Bronchial epithelial cell (primary cell): ENCODE results near the gene ITGA3. TPM values are rescaled to one million over a fixed set of nuclear protein-coding genes. Genes with fewer than 3 reads are reported as not detected.

Experiments
- DNase-seq: peaks from one replicate; pipeline ENCODE4 v3.0.0-alpha.2; 2010; ENCODE audit warnings: low read depth
- FAIRE-seq: peaks from 2 replicates; lab custom pipeline; 2011; peaks lifted over from hg19 to GRCh38; lab: Jason Lieb, UNC
- H3K27me3 ChIP-seq: 2 replicates; pipeline ENCODE4 v1.5.1; 2011; ENCODE audit warnings: low read length; ENCODE audit not compliant: control insufficient read depth, insufficient read depth
- H3K36me3 ChIP-seq: 2 replicates; pipeline ENCODE4 v1.5.1; 2011; ENCODE audit warnings: low read length; ENCODE audit not compliant: control insufficient read depth, insufficient read depth
- H3K4me3 ChIP-seq: 2 replicates; pipeline ENCODE4 v1.5.1; 2011; ENCODE audit warnings: mild to moderate bottlenecking, low read depth, low read length, control low read depth
- total RNA-seq: library from RNA; depleted of rRNA; stranded (reverse); fragments of >200 nt; gene quantifications from 2 replicates; pipeline ENCODE4 v1.2.1, GENCODE V29; 2014
- TF ChIP-seq, protein P1 (sequence below): IDR thresholded peaks from 2 replicates; pipeline ENCODE4 v1.5.1; 2011; ENCODE audit warnings: mild to moderate bottlenecking, moderate library complexity, low read length, control low read depth, inconsistent platforms; ENCODE audit not compliant: insufficient read depth, severe bottlenecking

The ITGA3 gene
- total RNA-seq, 1 donor from 2014 or later = 633 TPM

DNA sequence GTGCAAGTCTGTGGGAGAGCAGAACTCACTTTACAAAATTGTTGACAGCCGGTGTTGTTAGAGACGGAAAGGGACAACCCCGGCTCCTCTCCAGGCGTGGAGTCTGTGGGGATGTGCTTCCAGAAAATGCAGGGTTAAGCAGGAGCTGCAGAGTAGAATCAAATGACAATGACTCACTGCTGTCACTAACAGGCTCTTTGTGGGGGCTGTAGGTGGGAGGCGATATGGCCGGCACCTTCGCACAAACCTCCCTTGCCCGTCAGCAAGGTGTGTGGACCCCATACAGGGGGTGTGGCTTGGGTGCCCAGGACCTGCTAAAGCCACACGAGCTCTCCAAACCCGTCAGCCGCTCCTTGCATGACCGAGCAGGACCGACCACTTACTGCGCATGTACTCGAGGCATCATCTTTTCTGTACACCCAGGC lies 45.0 kb downstream of the ITGA3 start:
- Histone ChIP-seq H3K36me3 (no peaks in the 10 kb centered on the region), H3K27me3 (no peaks in the 10 kb centered on the region), H3K4me3 (no peak overlapping the region)
- no peak for DNase-seq
- TF ChIP-seq, protein P1, sequence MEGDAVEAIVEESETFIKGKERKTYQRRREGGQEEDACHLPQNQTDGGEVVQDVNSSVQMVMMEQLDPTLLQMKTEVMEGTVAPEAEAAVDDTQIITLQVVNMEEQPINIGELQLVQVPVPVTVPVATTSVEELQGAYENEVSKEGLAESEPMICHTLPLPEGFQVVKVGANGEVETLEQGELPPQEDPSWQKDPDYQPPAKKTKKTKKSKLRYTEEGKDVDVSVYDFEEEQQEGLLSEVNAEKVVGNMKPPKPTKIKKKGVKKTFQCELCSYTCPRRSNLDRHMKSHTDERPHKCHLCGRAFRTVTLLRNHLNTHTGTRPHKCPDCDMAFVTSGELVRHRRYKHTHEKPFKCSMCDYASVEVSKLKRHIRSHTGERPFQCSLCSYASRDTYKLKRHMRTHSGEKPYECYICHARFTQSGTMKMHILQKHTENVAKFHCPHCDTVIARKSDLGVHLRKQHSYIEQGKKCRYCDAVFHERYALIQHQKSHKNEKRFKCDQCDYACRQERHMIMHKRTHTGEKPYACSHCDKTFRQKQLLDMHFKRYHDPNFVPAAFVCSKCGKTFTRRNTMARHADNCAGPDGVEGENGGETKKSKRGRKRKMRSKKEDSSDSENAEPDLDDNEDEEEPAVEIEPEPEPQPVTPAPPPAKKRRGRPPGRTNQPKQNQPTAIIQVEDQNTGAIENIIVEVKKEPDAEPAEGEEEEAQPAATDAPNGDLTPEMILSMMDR = no peak
- peak; percentile 47 for FAIRE-seq

DNA sequence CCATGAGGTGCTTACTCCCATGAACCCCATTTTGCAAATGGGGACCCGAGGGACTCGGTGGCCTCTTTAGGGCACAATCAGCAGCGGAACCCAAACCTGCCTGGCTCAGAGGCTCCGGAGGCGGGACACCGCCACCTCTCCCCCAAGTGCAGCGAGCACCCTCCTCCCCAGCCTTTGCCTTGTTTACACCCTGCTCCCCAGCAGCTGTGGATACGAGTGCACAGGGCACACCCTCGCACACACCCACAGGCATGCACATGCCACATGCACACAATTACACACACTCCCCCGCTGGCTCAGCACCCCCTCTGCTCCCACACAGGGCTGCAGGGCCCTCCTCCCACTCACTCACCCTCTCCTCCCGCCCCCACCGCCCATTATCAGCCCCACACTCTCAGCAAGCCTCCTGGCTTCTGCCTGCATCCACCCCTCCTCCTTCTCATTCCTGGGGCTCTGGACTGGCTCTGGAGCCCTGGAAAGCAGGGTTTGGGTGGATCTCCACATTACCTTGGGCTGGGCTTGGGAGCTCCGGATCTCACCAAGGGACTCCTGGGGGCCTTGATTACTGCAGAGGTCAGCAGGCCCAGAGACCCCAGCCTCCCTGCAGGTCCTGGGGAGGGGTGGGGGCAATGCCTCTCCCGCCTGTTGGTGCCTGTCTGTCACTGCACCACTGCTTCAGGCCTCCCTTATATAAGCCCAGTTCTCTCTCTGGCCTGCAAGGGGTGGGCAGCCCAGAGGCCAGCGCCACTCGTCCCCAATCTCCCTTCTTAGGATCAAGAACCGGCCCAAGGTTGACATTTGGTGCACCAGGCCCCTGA lies 45.6 kb downstream of the ITGA3 start:
- Histone ChIP-seq H3K27me3 (no peaks in the 10 kb centered on the region), H3K4me3 (no peak overlapping the region), H3K36me3 (no peaks in the 10 kb centered on the region)
- TF ChIP-seq, protein P1 = no peak
- no peak for DNase-seq
- no peak for FAIRE-seq

DNA sequence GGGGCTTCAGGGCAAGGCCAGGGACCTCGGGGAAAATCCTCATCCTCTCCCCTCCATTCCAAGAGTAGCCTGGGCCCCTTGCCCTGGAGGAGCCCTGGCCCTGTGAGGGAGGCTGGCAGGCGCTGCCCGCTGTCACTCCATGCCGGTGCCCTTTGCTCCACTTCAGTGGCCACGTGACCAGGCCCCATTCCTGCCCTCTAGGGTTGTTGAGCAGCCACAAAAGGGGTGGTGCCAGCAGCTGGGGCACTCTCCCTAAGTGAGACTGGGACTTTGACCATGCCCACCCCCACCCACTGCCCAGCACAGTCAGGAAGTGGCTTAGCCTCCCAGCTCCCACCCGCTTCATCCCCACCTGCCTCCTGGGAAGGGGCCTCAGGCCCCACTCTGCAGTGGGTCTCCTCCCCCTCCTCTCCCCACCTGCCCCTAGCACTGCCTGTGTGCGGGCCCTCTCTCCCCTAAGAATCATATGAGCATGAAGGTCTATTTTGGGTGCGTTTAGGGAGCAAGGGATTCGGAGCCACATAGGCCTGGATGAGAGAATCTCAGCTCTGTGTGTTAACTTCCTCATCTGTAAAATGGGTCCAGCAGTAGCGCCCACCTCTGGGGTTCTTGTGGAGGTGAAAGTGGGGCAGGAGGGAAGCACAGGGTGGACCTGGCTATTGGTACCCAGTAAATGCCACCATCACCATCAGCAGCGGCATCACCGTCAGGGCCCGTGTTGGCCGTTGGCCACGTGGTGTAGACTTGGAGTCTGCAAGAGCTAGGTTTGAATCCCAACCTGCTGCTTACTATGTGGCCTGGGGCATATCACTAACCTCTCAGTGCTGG lies 46.5 kb downstream of the ITGA3 start:
- no peak for DNase-seq
- Histone ChIP-seq H3K36me3 (no peaks in the 10 kb centered on the region), H3K4me3 (no peak overlapping the region), H3K27me3 (no peaks in the 10 kb centered on the region)
- TF ChIP-seq, protein P1 = no peak
- FAIRE-seq = no peak

DNA sequence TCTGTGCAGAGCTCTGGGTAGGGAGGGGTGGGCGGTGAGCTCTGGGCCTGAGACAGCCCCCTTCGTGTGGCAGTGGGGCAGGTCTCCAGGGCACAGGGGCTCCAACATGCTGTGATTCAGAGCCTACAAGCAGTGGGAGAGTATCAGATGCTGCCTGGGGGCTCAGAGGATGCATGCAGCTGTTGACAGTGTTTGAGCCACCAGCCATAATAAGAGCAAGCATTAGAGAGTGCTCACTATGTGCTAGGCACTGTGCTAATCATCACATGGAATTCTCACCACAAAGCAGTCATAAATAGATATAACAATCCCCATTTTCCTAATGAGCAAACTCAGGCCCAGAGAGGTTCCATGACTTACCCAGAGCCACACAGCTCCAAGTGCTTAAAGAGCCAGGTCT lies 47.3 kb downstream of the ITGA3 start:
- Histone ChIP-seq H3K27me3 (no peaks in the 10 kb centered on the region), H3K4me3 (no peak overlapping the region), H3K36me3 (no peaks in the 10 kb centered on the region)
- FAIRE-seq (no peak), DNase-seq (no peak)
- TF ChIP-seq, protein P1 = no peak

DNA sequence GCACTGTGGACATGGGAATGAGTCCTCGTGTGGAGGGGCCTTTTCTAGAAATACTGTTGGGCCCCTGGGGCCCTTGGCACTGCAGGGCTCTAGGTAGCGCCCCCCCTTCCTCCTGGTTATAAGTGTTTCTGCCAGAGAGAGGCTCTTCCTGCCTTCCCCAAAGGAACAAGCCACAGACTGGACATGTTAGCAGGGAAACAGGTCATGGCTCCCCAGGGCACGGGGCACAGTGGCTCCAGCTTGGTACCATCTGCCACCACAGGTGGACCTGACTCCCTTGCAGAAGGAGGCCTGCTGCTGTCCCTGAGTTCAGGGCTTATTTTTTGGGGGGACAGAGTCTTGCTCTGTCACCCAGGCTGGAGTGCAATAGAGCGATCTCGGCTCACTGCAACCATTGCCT lies 48.0 kb downstream of the ITGA3 start:
- Histone ChIP-seq H3K36me3 (no peaks in the 10 kb centered on the region), H3K4me3 (no peak overlapping the region), H3K27me3 (no peaks in the 10 kb centered on the region)
- DNase-seq = no peak
- FAIRE-seq = no peak
- TF ChIP-seq, protein P1 = no peak
